Skeletal muscle tissue (tissue), 4 donors: ENCODE data around the gene SNX11. TPM values are rescaled to one million over a fixed set of nuclear protein-coding genes. Genes with fewer than 3 reads are reported as not detected.
A peak's percentile ranks its signal among the peaks of the same experiment; 100 is the strongest.

ENCODE experiments used
- H3K27ac ChIP-seq: one replicate; pipeline ENCODE4 v1.7.0; 2013; ENCODE audit warnings: mild to moderate bottlenecking, low read depth, low read length, inconsistent platforms
- H3K27me3 ChIP-seq, 3 donors: one replicate each; pipeline ENCODE4 v1.7.0; 2013; ENCODE audit warnings: low read length in 3 of 3; ENCODE audit not compliant: control insufficient read depth in 3 of 3, insufficient read depth in 3 of 3
- H3K36me3 ChIP-seq, 3 donors: one replicate each; pipeline ENCODE4 v1.7.0; 2013; ENCODE audit warnings: low read length in 3 of 3; ENCODE audit not compliant: control insufficient read depth in 3 of 3, insufficient read depth in 3 of 3
- H3K4me1 ChIP-seq, 3 donors: one replicate each; pipeline ENCODE4 v1.7.0; 2013; ENCODE audit warnings: low read length in 3 of 3, mild to moderate bottlenecking in 3 of 3; ENCODE audit not compliant: control insufficient read depth in 3 of 3, insufficient read depth in 3 of 3
- H3K4me3 ChIP-seq, 3 donors: one replicate each; pipeline ENCODE4 v1.7.0; 2013; ENCODE audit warnings: low read length in 3 of 3
- H3K9ac ChIP-seq, 3 donors: one replicate each; pipeline ENCODE4 v1.7.0; 2013; ENCODE audit warnings: low read length in 3 of 3, mild to moderate bottlenecking in 3 of 3, moderate library complexity in 2 of 3, low read depth in 1 of 3
- H3K9me3 ChIP-seq, 3 donors: one replicate each; pipeline ENCODE4 v1.7.0; 2013; ENCODE audit warnings: low read length in 3 of 3; ENCODE audit not compliant: control insufficient read depth in 3 of 3
- total RNA-seq: library from RNA; depleted of rRNA; stranded (reverse); fragments of >200 nt; gene quantifications from one replicate; pipeline ENCODE4 v1.2.3, GENCODE V29; 2014
- donor health status: Osteomylitis.

SNX11 gene
- total RNA-seq, 1 donor from 2014 or later, result 7.3 TPM

GRCh38 chr17:48093341-48094045 is 14.1 kb upstream of the SNX11 start:
- H3K27me3 ChIP-seq, result no peaks in the 10 kb centered on the region
- peaks cover 0 to 5% (median 4%) of the 10 kb centered on the region in 3 donors for H3K36me3 ChIP-seq
- H3K27ac ChIP-seq, result no peak overlapping the region
- no peak overlapping the region for H3K9ac ChIP-seq
- H3K9me3 ChIP-seq, result no peaks in the 10 kb centered on the region
- H3K4me1 ChIP-seq, result peaks cover 0 to 5% (median 0%) of the 10 kb centered on the region in 3 donors
- no peak overlapping the region for H3K4me3 ChIP-seq

GRCh38 chr17:48095611-48096010 is 12.0 kb upstream of the SNX11 start:
- Histone ChIP-seq H3K27ac (no peak overlapping the region), H3K4me1 (peaks cover 6 to 12% (median 6%) of the 10 kb centered on the region in 3 donors), H3K36me3 (peaks cover 0 to 5% (median 4%) of the 10 kb centered on the region in 3 donors), H3K9me3 (no peaks in the 10 kb centered on the region), H3K27me3 (no peaks in the 10 kb centered on the region), H3K9ac (no peak overlapping the region), H3K4me3 (no peak overlapping the region)

DNA sequence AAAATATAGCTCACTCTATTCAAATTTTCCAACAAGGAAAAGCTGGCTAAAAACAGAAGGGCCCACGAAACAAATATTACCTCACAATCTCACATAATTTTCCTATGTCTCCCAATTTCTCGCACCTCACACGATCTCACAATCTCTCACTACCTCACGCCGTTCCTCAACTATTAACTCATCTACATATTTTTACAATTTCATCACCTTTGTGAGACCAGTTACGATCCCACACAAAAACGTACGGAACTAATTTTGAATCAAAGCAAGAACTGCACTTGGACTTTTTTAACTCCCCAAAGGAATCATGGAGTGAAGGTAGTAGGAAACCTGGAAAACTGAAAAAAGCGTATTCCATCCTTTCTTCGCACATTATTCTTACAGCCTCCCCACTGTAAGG is 7.4 kb upstream of the SNX11 start:
- peak overlapping the region; percentile 79 to 85 (median 85) for H3K4me3 ChIP-seq
- no peaks in the 10 kb centered on the region for H3K36me3 ChIP-seq
- H3K27ac ChIP-seq, result peak overlapping the region; percentile 76
- H3K4me1 ChIP-seq, result peaks cover 11 to 16% (median 12%) of the 10 kb centered on the region in 3 donors
- no peaks in the 10 kb centered on the region for H3K9me3 ChIP-seq
- no peaks in the 10 kb centered on the region for H3K27me3 ChIP-seq
- H3K9ac ChIP-seq, result peak overlapping the region in 2 of 3 donors; percentile 80 to 84

GRCh38 chr17:48100591-48101011 is 7.0 kb upstream of the SNX11 start:
- H3K9ac ChIP-seq, result peak overlapping the region; percentile 80 to 84 (median 82)
- H3K4me1 ChIP-seq, result peaks cover 11 to 16% (median 12%) of the 10 kb centered on the region in 3 donors
- H3K4me3 ChIP-seq, result peak overlapping the region; percentile 79 to 85 (median 85)
- H3K9me3 ChIP-seq, result no peaks in the 10 kb centered on the region
- H3K27ac ChIP-seq, result peak overlapping the region; percentile 76
- H3K27me3 ChIP-seq, result no peaks in the 10 kb centered on the region
- no peaks in the 10 kb centered on the region for H3K36me3 ChIP-seq

GRCh38 chr17:48101012-48101720 is 6.4 kb upstream of the SNX11 start, which contains the start of gene CBX1:
Gene CBX1, minus strand, starts transcription at chr17:48101478. Its CDS starts 24,474 bp downstream, at chr17:48077004.
- H3K27me3 ChIP-seq, result no peaks in the 10 kb centered on the region
- H3K4me3 ChIP-seq, result peak within 1 kb of the TSS; percentile 85 to 88 (median 85)
- H3K9me3 ChIP-seq, result no peaks in the 10 kb centered on the region
- peak within 1 kb of the TSS; percentile 76 for H3K27ac ChIP-seq
- no peaks in the 10 kb centered on the region for H3K36me3 ChIP-seq
- H3K4me1 ChIP-seq, result peaks cover 11 to 16% (median 12%) of the 10 kb centered on the region in 3 donors
- H3K9ac ChIP-seq, result peak within 1 kb of the TSS; percentile 80 to 84 (median 82)

DNA sequence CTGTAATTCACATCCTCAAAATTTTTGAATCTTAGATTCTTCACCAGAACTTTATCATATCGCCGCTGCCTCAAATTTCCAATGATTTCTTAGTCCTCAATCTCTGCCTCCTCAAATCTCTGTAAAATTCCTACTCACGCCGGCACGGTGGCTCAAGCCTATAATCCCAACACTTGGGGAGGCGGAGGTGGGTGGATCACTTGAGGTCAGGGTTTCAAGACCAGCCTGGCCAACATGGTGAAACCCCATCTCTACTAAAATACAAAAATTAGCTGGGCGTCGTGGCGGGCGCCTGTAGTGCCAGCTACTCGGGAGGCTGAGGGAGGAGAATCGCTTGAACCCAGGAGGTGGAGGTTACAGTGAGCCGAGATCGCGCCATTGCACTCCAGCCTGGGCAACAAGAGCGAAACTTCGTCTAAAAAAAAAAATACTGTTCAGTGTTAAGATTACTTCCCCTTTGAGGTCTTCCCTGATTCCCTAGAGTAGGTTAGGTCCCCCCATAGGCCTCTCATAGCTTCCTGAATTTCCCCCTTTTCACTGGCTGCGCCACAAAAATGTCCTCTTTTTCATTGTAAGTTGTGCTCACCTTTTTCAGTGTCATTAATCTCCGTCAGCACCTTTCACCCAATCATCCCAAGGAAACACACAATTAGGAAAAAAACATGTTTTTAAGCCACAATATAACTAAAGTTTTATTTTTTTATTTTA is 5.4 kb upstream of the SNX11 start:
- H3K4me3 ChIP-seq, result no peak overlapping the region
- no peak overlapping the region for H3K9ac ChIP-seq
- peaks cover 11 to 21% (median 16%) of the 10 kb centered on the region in 3 donors for H3K4me1 ChIP-seq
- H3K27me3 ChIP-seq, result no peaks in the 10 kb centered on the region
- H3K36me3 ChIP-seq, result no peaks in the 10 kb centered on the region
- no peaks in the 10 kb centered on the region for H3K9me3 ChIP-seq
- H3K27ac ChIP-seq, result no peak overlapping the region

DNA sequence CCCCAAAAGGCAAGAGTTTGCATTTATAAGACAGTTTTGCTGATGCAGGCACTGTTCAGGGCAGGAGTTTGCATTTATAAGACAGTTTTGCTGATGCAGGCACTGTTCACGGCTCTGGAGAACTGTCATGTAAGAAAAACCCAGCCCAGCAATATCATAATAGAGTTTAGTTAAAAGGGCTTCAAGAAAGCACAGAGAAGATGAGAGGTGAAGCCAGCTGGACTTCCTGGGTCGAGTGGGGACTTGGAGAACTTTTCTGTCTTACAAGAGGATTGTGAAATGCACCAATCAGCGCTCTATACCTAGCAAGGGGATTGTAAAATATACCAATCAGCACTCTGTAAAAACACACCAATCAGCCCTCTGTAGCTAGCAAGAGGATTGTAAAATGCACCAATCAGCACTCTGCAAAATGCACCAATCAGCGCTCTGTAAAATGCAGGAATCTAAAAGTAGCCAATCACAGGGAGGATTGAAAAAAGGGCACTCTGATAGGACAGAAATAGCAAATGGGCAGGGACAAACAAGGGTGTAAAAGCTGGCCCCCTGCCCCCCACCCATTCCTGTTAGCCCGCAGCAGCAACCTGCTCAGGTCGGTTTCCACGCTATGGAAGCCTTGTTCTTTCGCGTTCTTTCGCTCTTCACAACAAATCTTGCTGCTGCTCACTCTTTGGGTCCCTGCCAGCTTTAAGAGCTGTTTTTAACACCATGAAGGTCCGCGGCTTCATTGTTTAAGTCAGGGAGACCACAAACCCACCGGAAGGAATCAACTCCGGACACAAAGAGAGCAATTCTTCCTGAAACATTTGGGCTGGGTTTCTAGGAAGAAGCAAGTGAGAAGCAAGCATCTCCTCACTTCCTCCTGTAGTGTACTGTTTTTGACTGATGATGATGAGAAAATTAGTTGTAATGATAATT is 4.5 kb upstream of the SNX11 start:
- Histone ChIP-seq H3K9me3 (no peaks in the 10 kb centered on the region), H3K36me3 (no peaks in the 10 kb centered on the region), H3K4me3 (no peak overlapping the region), H3K9ac (no peak overlapping the region), H3K27me3 (no peaks in the 10 kb centered on the region), H3K27ac (no peak overlapping the region), H3K4me1 (peaks cover 13 to 19% (median 16%) of the 10 kb centered on the region in 3 donors)

GRCh38 chr17:48104440-48104839 is 3.1 kb upstream of the SNX11 start:
- no peak overlapping the region for H3K27ac ChIP-seq
- H3K36me3 ChIP-seq, result no peaks in the 10 kb centered on the region
- H3K27me3 ChIP-seq, result no peaks in the 10 kb centered on the region
- peaks cover 22 to 27% (median 23%) of the 10 kb centered on the region in 3 donors for H3K4me1 ChIP-seq
- no peaks in the 10 kb centered on the region for H3K9me3 ChIP-seq
- H3K9ac ChIP-seq, result no peak overlapping the region
- H3K4me3 ChIP-seq, result no peak overlapping the region

GRCh38 chr17:48106802-48107136 is 797 bp upstream of the SNX11 start:
- H3K9ac ChIP-seq, result peak overlapping the region; percentile 83 to 96 (median 94)
- H3K9me3 ChIP-seq, result no peaks in the 10 kb centered on the region
- H3K27ac ChIP-seq, result peak overlapping the region; percentile 83
- H3K36me3 ChIP-seq, result no peaks in the 10 kb centered on the region
- H3K4me1 ChIP-seq, result peaks cover 10 to 15% (median 15%) of the 10 kb centered on the region in 3 donors
- peak overlapping the region; percentile 86 to 99 (median 94) for H3K4me3 ChIP-seq
- H3K27me3 ChIP-seq, result no peaks in the 10 kb centered on the region
